HepG2 (cell line): ENCODE measurements around the gene ZNF22. TPM values are rescaled to one million over a fixed set of nuclear protein-coding genes. Genes with fewer than 3 reads are reported as not detected.

Experiments
- AFF4 ChIP-seq: sonication (generic); formaldehyde crosslinking; IDR thresholded peaks from 2 replicates; pipeline ENCODE4 v1.4.0; 2020; ENCODE audit warnings: missing genetic modification reagents
- ATRX ChIP-seq: sonication (generic); formaldehyde crosslinking; IDR thresholded peaks from 2 replicates; pipeline ENCODE4 v1.4.0; 2020; ENCODE audit warnings: missing genetic modification reagents, borderline replicate concordance
- ETV6 ChIP-seq: sonication (generic); formaldehyde crosslinking; conservative IDR thresholded peaks from 2 replicates; pipeline ENCODE4 v1.4.0; 2020; ENCODE audit warnings: missing genetic modification reagents
- GMEB1 ChIP-seq: sonication (generic); formaldehyde crosslinking; IDR thresholded peaks from 2 replicates; pipeline ENCODE4 v1.5.1; 2020; ENCODE audit warnings: missing genetic modification reagents, mild to moderate bottlenecking, borderline replicate concordance
- HCFC1 ChIP-seq: fragments of 150-350 bp; IDR thresholded peaks from 2 replicates; pipeline ENCODE4 v1.6.1; 2014; ENCODE audit warnings: low read depth, low read length
- NFKB2 ChIP-seq: sonication (generic); formaldehyde crosslinking; IDR thresholded peaks from 2 replicates; pipeline ENCODE4 v1.4.0; 2020; ENCODE audit warnings: missing genetic modification reagents, borderline replicate concordance
- PHF5A ChIP-seq: IDR thresholded peaks from one replicate; pipeline ENCODE4 v1.6.1; 2018; ENCODE audit warnings: low read depth, missing genetic modification reagents; ENCODE audit not compliant: unreplicated experiment
- TBL1XR1 ChIP-seq: fragments of 150-350 bp; IDR thresholded peaks from 2 replicates; pipeline ENCODE4 v1.6.1; 2014; ENCODE audit warnings: borderline replicate concordance, low read length; ENCODE audit not compliant: partially characterized antibody
- ZBTB37 ChIP-seq: sonication (generic); formaldehyde crosslinking; IDR thresholded peaks from 2 replicates; pipeline ENCODE4 v1.4.0; 2020; ENCODE audit warnings: mild to moderate bottlenecking, missing genetic modification reagents
- ZBTB46 ChIP-seq: sonication (generic); formaldehyde crosslinking; IDR thresholded peaks from 2 replicates; pipeline ENCODE4 v1.4.0; 2020; ENCODE audit warnings: mild to moderate bottlenecking, missing genetic modification reagents, borderline replicate concordance
- ZNF337 ChIP-seq: sonication (generic); formaldehyde crosslinking; IDR thresholded peaks from 2 replicates; pipeline ENCODE4 v1.5.1; 2020; ENCODE audit warnings: missing genetic modification reagents, low read depth, mild to moderate bottlenecking, borderline replicate concordance
- ZNF552 ChIP-seq: sonication (generic); formaldehyde crosslinking; IDR thresholded peaks from 2 replicates; pipeline ENCODE4 v1.9.0; 2022; ENCODE audit warnings: missing genetic modification reagents, mild to moderate bottlenecking, borderline replicate concordance
- ZNF761 ChIP-seq: sonication (generic); formaldehyde crosslinking; conservative IDR thresholded peaks from 2 replicates; pipeline ENCODE4 v1.4.0; 2020; ENCODE audit warnings: mild to moderate bottlenecking, missing genetic modification reagents
- ZNF770 ChIP-seq: sonication (generic); formaldehyde crosslinking; IDR thresholded peaks from 2 replicates; pipeline ENCODE4 v1.5.0; 2020; ENCODE audit warnings: mild to moderate bottlenecking, missing genetic modification reagents
- polyA plus RNA-seq, 8 experiments: library from polyadenylated mRNA; depleted of rRNA in 3 of 8; stranded (reverse) in 7 of 8; unstranded in 1 of 8; fragments of >200 nt; fragmentation: Illumina TruSeq in 4 of 8; extraction: Trizol in 4 of 8; gene quantifications; 2 replicates each; pipeline versions ENCODE4 v1.2.1 to v1.2.3, GENCODE V29; 2011 to 2016; ENCODE audit warnings: low read depth in 4 of 8, missing spikeins in 1 of 8, mixed read lengths in 1 of 8; ENCODE audit not compliant: insufficient read depth in 1 of 8
- total RNA-seq, 5 experiments: library from RNA; depleted of rRNA; stranded (reverse); fragments of >200 nt; fragmentation: Illumina TruSeq; extraction: Trizol; gene quantifications; 2 replicates each; pipeline ENCODE4 v1.2.3, GENCODE V29; 2016; ENCODE audit warnings: low read depth in 1 of 5

ZNF22 gene
- total and polyA plus RNA-seq, 2 of the 13 experiments (the other 11 are each of a cell fraction or from before 2014, with no cell fraction given): 0.40 to 1.3 TPM

GRCh38 chr10:44975431-44976331 lies 25.0 kb upstream of the ZNF22 start (continued):
- 0 out of 2 replicates have a peak, but pooled peaks have one; percentile 15 for TF ChIP-seq NFKB2
- TF ChIP-seq GMEB1: no peak
- TF ChIP-seq ATRX (CRISPR knock-in tag): no peak
- TF ChIP-seq PHF5A (CRISPR knock-in tag): peak; percentile 48
- no peak; the same call in 1 of the 2 replicates for TF ChIP-seq ZBTB46
- no peak for TF ChIP-seq HCFC1
- no peak for TF ChIP-seq TBL1XR1
- no peak; the same call in 1 of the 2 replicates for TF ChIP-seq ZNF761 (CRISPR knock-in tag)
- 0 out of 2 replicates have a peak, but pooled peaks have one; percentile 37 for TF ChIP-seq ZNF770
- TF ChIP-seq ZNF552 (CRISPR knock-in tag): no peak
- no peak for TF ChIP-seq ZBTB37
- no peak for TF ChIP-seq ETV6 (CRISPR knock-in tag)
- peak; percentile 11; the same call in 1 of the 2 replicates for TF ChIP-seq ZNF337 (CRISPR knock-in tag)
- TF ChIP-seq AFF4: no peak
